ENCODE results near the gene RPL31.

RPL31 gene

DNA sequence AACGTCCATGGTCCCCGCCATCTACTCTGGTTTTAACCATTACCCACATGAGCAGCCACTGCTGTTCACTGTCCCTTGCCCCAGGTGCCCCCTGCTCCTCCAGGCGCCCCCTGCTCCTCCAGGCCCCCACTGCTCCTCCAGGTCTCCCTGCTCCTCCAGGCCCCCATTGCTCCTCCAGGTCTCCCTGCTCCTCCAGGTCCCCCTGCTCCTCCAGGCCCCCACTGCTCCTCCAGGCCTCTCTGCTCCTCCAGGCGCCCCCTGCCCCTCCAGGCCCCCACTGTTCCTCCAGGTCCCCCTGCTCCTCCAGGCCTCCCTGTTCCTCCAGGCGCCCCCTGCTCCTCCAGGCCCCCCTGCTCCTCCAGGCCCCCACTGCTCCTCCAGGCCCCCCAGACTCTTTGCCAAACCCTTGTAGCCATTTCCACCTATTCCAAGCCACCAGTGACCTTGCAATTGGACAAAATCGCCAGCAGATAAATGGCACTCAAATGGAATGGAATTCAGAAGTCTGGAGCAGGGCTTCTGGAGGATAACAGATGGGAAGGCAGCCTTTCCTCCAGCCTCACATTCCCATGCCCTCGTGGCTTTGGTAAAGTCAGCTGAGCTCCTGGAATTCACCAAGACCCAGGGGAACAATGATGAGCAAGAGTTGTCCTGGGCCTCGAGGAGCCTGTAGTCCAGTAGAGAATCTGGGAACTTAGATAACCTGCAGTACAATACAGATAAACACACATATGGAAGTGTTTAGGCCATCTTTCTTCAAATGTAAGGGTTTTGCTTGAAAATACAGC is 13.3 kb upstream of the RPL31 start:
- H3K4me3 ChIP-seq (ENCODE audit: low read length), result no peak overlapping the region
- H3K4me1 ChIP-seq (ENCODE audit: control insufficient read depth, insufficient read depth, low read length), result no peaks in the 10 kb centered on the region
- no peak overlapping the region for H3K9ac ChIP-seq (ENCODE audit: low read length)
- no peaks in the 10 kb centered on the region for H3K36me3 ChIP-seq (ENCODE audit: control insufficient read depth, insufficient read depth, low read length)
- no peaks in the 10 kb centered on the region for H3K27me3 ChIP-seq (ENCODE audit: control insufficient read depth, insufficient read depth, low read length)
- no peaks in the 10 kb centered on the region for H3K9me3 ChIP-seq (ENCODE audit: control insufficient read depth, low read length)

DNA sequence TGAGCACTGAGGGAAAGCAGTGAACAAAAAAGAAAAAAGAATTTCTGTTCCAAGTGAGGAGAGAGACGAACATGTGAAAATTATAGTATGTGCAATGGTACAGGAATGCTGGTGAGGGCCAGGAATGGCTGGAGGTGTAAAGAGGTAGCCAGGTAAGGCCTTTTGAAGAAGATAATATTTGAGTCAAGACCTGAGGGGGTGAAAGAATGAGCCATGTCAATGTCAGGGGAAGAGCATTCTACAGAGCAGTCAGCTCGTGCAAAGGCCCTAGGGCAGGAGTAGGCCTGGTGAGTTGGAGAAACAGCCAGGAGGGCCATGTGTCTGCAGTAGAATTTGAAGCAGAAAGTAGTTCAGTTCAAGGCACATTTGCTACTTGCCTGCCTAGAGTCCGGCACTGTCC is 12.4 kb upstream of the RPL31 start:
- Histone ChIP-seq H3K9me3 (ENCODE audit: control insufficient read depth, low read length) (no peaks in the 10 kb centered on the region), H3K4me1 (ENCODE audit: control insufficient read depth, insufficient read depth, low read length) (no peaks in the 10 kb centered on the region), H3K36me3 (ENCODE audit: control insufficient read depth, insufficient read depth, low read length) (no peaks in the 10 kb centered on the region), H3K27me3 (ENCODE audit: control insufficient read depth, insufficient read depth, low read length) (no peaks in the 10 kb centered on the region), H3K9ac (ENCODE audit: low read length) (no peak overlapping the region), H3K4me3 (ENCODE audit: low read length) (no peak overlapping the region)

DNA sequence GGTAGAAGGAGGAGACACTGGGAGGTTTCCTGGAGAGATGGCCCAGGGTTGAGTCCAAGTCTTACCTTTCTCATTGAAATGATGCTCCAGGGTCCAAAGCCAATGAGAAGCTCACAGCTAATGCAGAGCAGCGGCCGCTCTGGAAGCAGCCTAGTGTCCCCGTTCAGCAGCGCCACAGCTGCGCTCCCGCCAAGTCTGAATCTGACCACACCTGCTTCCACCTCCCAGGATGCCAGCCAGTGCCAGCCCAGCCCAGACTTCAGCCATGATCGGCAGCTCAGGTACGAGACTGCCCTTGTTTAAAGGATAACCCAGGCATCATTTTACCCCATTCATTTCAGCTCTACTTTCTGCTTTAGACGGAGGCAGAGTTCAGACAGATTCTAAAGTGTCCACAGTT is 11.9 kb upstream of the RPL31 start:
- Histone ChIP-seq H3K4me3 (ENCODE audit: low read length) (no peak overlapping the region), H3K9ac (ENCODE audit: low read length) (no peak overlapping the region), H3K4me1 (ENCODE audit: control insufficient read depth, insufficient read depth, low read length) (no peaks in the 10 kb centered on the region), H3K27me3 (ENCODE audit: control insufficient read depth, insufficient read depth, low read length) (no peaks in the 10 kb centered on the region), H3K36me3 (ENCODE audit: control insufficient read depth, insufficient read depth, low read length) (no peaks in the 10 kb centered on the region), H3K9me3 (ENCODE audit: control insufficient read depth, low read length) (no peaks in the 10 kb centered on the region)

DNA sequence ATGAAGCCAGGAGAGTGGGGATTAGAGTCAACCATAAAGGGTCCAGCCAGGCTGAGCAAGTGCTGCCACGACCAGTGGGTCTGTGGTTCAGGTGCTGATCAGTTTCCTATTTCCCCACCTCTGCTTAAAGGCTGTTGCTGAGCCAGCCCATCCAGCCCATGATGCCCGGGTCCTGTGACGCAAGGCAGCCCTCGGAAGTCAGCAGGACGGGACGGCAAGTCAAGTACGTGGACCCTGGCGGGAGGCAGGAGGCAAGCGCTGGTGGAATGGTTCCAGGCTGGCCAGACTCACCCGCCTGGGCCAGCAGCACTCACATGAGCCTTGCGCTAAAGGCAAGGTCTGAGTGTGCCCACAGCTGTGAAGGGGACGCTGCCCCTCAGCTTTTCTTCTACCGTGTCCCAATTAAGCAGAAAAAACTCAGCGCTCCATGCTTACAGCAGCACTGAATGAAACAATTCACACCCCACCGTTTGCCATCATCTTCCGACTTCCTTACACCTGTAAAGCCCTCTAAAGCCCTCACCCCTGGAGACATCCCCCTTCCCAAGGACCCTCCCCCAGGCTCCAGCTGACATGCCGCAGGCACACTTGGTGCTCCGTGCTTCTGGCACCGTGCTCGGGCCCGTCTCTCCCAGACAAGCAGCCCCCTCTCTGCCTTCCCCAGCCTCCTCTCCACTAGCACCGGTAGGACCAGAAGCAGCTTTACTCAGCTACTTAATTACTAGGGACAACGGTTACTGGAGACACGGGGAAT is 11.3 kb upstream of the RPL31 start:
- no peak overlapping the region for H3K9ac ChIP-seq (ENCODE audit: low read length)
- H3K4me1 ChIP-seq (ENCODE audit: control insufficient read depth, insufficient read depth, low read length), result no peaks in the 10 kb centered on the region
- no peaks in the 10 kb centered on the region for H3K36me3 ChIP-seq (ENCODE audit: control insufficient read depth, insufficient read depth, low read length)
- no peaks in the 10 kb centered on the region for H3K9me3 ChIP-seq (ENCODE audit: control insufficient read depth, low read length)
- H3K4me3 ChIP-seq (ENCODE audit: low read length), result no peak overlapping the region
- no peaks in the 10 kb centered on the region for H3K27me3 ChIP-seq (ENCODE audit: control insufficient read depth, insufficient read depth, low read length)

DNA sequence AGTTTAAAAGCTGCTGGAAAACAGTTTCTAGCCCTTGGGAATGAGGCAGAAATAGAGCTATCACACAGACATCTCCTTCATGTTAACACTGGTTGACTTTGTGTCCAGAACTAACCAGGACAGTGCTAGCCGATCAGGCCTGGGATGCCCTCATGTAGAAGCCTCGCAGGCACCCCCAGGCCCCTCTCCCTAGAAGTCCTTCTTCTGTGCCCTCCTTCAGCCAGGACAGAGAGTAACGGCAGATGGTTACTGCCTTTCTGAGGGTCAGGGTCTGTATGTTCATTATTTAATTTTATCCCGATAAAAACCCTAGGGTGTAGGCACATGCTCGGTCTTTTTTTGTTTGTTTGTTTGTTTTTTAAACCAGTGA is 10.7 kb upstream of the RPL31 start:
- no peak overlapping the region for H3K9ac ChIP-seq (ENCODE audit: low read length)
- no peaks in the 10 kb centered on the region for H3K4me1 ChIP-seq (ENCODE audit: control insufficient read depth, insufficient read depth, low read length)
- H3K4me3 ChIP-seq (ENCODE audit: low read length), result no peak overlapping the region
- no peaks in the 10 kb centered on the region for H3K9me3 ChIP-seq (ENCODE audit: control insufficient read depth, low read length)
- H3K36me3 ChIP-seq (ENCODE audit: control insufficient read depth, insufficient read depth, low read length), result no peaks in the 10 kb centered on the region
- no peaks in the 10 kb centered on the region for H3K27me3 ChIP-seq (ENCODE audit: control insufficient read depth, insufficient read depth, low read length)

DNA sequence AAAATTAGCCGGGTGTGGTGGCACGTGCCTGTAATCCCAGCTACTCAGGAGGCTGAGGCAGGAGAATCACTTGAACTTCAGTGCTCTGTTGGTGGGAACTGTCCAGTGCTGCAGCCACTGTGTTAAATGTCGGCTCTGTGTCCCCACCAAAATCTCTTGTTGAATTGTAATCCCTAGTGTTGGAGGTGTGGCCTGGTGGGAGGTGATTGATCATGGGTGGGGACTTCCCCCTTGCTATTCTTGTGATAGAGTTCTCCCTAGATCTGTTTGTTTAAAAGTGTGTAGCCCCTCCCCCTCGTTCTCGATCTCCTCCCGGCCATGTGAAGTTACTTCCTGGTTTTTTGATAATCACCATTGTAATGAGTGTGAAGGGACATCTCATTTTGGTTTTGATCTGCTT is 9.8 kb upstream of the RPL31 start:
- Histone ChIP-seq H3K9ac (ENCODE audit: low read length) (no peak overlapping the region), H3K4me3 (ENCODE audit: low read length) (no peak overlapping the region), H3K4me1 (ENCODE audit: control insufficient read depth, insufficient read depth, low read length) (no peaks in the 10 kb centered on the region), H3K27me3 (ENCODE audit: control insufficient read depth, insufficient read depth, low read length) (no peaks in the 10 kb centered on the region), H3K9me3 (ENCODE audit: control insufficient read depth, low read length) (no peaks in the 10 kb centered on the region), H3K36me3 (ENCODE audit: control insufficient read depth, insufficient read depth, low read length) (no peaks in the 10 kb centered on the region)

DNA sequence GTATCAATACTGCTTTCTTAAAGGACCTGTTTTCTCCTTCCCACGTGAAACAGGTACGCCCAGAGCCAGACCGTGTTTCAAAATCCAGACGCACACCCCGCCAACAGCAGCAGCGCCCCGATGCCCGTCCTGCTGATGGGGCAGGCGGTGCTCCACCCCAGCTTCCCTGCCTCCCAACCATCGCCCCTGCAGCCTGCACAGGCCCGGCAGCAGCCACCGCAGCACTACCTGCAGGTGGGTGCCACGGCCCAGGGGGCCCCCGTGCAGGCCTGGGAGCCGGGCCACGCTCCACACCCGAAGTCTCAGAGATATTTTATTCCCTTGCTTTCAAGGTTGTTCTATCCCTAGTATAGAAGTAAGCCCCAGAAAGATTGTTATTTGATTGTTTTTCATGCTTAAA is 8.8 kb upstream of the RPL31 start:
- H3K36me3 ChIP-seq (ENCODE audit: control insufficient read depth, insufficient read depth, low read length), result no peaks in the 10 kb centered on the region
- no peak overlapping the region for H3K4me3 ChIP-seq (ENCODE audit: low read length)
- H3K27me3 ChIP-seq (ENCODE audit: control insufficient read depth, insufficient read depth, low read length), result no peaks in the 10 kb centered on the region
- no peaks in the 10 kb centered on the region for H3K4me1 ChIP-seq (ENCODE audit: control insufficient read depth, insufficient read depth, low read length)
- H3K9me3 ChIP-seq (ENCODE audit: control insufficient read depth, low read length), result no peaks in the 10 kb centered on the region
- H3K9ac ChIP-seq (ENCODE audit: low read length), result no peak overlapping the region

DNA sequence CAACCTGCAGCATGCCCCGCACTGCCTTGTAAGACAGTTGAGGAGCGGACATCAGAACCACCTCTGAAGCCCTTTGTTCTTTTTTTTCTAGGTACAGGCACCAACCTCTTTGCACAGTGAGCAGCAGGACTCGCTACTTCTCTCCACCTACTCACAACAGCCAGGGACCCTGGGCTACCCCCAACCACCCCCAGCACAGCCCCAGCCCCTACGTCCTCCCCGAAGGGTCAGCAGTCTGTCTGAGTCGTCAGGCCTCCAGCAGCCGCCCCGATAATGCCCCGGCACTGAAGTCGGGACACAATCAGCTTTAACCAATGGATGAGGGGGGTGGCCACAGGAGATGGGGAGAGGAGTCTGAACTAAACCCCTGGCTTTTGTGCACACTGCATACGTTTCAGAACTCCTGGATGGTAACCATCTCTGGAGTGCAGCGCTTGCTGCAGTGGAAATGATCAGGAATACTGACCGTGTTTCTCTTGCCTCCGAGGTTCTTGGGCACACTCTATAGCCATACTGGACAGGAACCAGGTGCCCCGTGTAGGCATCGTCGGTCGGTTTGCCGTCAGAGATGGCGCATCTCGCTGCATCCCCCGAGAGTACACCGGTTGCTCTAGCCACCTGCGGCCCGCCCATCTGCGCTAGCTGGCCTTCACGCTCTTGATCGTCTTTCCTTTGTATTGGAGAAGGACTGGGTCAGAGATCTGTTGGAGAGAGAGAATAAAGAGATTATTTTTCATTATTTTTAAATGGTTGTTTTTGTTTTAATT is 6.6 kb upstream of the RPL31 start:
- no peak overlapping the region for H3K9ac ChIP-seq (ENCODE audit: low read length)
- H3K4me1 ChIP-seq (ENCODE audit: control insufficient read depth, insufficient read depth, low read length), result no peaks in the 10 kb centered on the region
- H3K27me3 ChIP-seq (ENCODE audit: control insufficient read depth, insufficient read depth, low read length), result no peaks in the 10 kb centered on the region
- no peaks in the 10 kb centered on the region for H3K36me3 ChIP-seq (ENCODE audit: control insufficient read depth, insufficient read depth, low read length)
- no peaks in the 10 kb centered on the region for H3K9me3 ChIP-seq (ENCODE audit: control insufficient read depth, low read length)
- no peak overlapping the region for H3K4me3 ChIP-seq (ENCODE audit: low read length)

DNA sequence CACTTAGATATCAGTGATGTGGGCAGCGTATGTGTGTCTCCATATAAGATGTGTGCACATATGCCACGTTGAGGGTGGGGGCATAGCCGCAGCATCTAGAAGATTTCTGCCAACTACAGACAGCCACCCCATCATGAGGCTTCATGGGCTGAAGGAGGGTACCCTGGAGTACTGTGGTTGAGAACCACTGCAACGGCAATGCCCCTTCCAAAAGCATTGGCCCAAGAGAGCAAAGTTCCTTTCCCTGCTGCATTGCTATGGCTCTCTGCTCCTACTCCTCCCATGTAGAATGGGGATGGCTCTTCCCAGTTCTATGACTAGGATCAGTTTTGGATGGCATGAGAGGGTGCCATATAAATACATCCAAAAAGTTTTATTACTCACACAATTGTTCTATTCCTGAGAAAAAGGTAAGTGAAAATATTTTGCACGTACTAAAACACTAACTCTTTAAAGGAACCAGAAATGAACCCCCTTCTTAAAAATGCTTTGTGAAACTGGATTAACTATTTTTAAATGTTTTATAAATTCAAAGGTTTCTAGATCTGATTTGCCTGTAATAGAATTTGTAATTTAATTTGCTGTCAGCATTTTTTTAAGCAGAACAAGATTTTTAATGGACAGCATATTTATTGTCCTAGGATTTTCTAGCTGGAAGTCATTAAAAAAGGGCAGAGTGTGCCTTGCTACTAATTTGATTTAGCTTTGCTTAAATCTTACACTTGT is 4.4 kb upstream of the RPL31 start:
- Histone ChIP-seq H3K36me3 (ENCODE audit: control insufficient read depth, insufficient read depth, low read length) (no peaks in the 10 kb centered on the region), H3K4me1 (ENCODE audit: control insufficient read depth, insufficient read depth, low read length) (peaks cover 4% of the 10 kb centered on the region), H3K9ac (ENCODE audit: low read length) (no peak overlapping the region), H3K27me3 (ENCODE audit: control insufficient read depth, insufficient read depth, low read length) (no peaks in the 10 kb centered on the region), H3K9me3 (ENCODE audit: control insufficient read depth, low read length) (no peaks in the 10 kb centered on the region), H3K4me3 (ENCODE audit: low read length) (no peak overlapping the region)

DNA sequence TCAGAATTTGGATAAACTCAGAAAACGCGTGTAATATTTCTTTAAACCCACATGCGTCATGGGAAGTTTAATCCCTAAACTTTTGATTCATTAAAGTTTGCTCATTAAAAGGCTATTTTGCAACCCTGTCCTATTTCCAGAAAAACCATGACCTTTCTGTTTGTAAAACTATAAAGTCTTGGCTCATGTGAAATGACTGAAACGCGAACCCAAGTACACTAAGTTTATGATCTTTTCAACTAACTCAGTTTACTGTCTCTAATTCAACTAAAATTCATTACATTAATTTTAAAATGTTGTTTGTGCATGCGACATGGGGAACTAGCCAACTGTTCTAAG is 3.9 kb upstream of the RPL31 start:
- Histone ChIP-seq H3K4me1 (ENCODE audit: control insufficient read depth, insufficient read depth, low read length) (peaks cover 4% of the 10 kb centered on the region), H3K9ac (ENCODE audit: low read length) (no peak overlapping the region), H3K27me3 (ENCODE audit: control insufficient read depth, insufficient read depth, low read length) (no peaks in the 10 kb centered on the region), H3K36me3 (ENCODE audit: control insufficient read depth, insufficient read depth, low read length) (peaks cover under 1% of the 10 kb centered on the region), H3K9me3 (ENCODE audit: control insufficient read depth, low read length) (no peaks in the 10 kb centered on the region), H3K4me3 (ENCODE audit: low read length) (no peak overlapping the region)

DNA sequence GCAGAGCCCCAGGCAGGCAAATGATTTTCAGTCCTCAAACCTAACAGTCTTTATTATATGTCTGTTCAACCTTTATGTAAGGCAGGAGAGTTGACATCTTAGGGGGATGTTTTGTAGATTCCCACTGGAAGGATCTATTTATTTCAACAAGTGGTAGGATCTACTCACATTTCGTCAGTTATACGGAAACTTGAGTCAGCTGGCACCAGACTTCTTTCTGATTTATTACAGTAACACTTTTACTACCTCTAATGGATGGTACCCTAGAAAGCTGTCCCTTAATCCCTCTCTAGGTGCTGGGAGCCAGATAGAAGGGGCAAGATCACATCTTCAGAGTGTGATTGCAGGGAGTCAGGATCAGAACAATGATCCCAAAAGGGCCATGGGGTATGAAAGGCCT is 2.1 kb upstream of the RPL31 start:
- H3K27me3 ChIP-seq (ENCODE audit: control insufficient read depth, insufficient read depth, low read length), result no peaks in the 10 kb centered on the region

More for the DNA sequence above, 2.1 kb upstream of the RPL31 start:
- Histone ChIP-seq H3K4me1 (ENCODE audit: control insufficient read depth, insufficient read depth, low read length) (peaks cover 17% of the 10 kb centered on the region), H3K9me3 (ENCODE audit: control insufficient read depth, low read length) (no peaks in the 10 kb centered on the region), H3K4me3 (ENCODE audit: low read length) (no peak overlapping the region), H3K36me3 (ENCODE audit: control insufficient read depth, insufficient read depth, low read length) (peaks cover 9% of the 10 kb centered on the region), H3K9ac (ENCODE audit: low read length) (no peak overlapping the region)
